OCI-LY7 (cell line): ENCODE data around the gene DUSP22.

Experiments
- EZH2phosphoT487 ChIP-seq: fragments of 200-600 bp; sonication (generic); IDR thresholded peaks from 2 replicates; pipeline ENCODE4 v1.6.1; 2018; ENCODE audit warnings: low read depth, borderline replicate concordance, mild to moderate bottlenecking, mixed run types, antibody characterized with exemption, low read length, moderate library complexity, mixed read lengths
- TF ChIP-seq, protein P1 (sequence below): fragments of 200-600 bp; sonication (generic); conservative IDR thresholded peaks from 2 replicates; pipeline ENCODE4 v1.5.1; 2014; ENCODE audit warnings: mild to moderate bottlenecking, antibody characterized with exemption, low read length, moderate library complexity, mixed read lengths

DNA sequence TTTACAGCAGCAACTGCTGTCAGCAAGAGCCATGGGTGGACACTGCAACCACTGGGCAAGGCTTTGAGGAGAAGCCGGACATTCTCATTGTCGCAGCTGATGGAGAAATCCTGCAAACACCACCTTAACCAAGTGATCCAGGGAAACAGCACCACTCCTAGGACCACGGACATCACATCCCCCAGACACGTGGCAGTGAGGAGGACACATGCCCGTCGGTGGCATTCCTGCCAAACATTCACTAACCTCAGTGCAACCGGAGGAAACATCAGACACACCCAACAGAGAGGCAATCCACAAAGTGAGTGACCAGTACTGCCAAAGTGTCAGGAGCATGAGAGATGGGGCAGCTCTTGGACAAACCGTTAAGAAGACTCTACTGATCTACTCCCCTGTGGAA is 82.7 kb downstream of the DUSP22 start:
- TF ChIP-seq, protein P1, sequence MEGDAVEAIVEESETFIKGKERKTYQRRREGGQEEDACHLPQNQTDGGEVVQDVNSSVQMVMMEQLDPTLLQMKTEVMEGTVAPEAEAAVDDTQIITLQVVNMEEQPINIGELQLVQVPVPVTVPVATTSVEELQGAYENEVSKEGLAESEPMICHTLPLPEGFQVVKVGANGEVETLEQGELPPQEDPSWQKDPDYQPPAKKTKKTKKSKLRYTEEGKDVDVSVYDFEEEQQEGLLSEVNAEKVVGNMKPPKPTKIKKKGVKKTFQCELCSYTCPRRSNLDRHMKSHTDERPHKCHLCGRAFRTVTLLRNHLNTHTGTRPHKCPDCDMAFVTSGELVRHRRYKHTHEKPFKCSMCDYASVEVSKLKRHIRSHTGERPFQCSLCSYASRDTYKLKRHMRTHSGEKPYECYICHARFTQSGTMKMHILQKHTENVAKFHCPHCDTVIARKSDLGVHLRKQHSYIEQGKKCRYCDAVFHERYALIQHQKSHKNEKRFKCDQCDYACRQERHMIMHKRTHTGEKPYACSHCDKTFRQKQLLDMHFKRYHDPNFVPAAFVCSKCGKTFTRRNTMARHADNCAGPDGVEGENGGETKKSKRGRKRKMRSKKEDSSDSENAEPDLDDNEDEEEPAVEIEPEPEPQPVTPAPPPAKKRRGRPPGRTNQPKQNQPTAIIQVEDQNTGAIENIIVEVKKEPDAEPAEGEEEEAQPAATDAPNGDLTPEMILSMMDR = no peak
- no peak for TF ChIP-seq EZH2phosphoT487
